OCI-M1 (cell line): ENCODE results near the gene SLC2A9.
A peak's percentile ranks its signal among the peaks of the same experiment; 100 is the strongest.
"Not testable (repeated sequence)": the region's sequence is repeated elsewhere in the genome, so short reads cannot be mapped to it uniquely, and the experiment has no call there.

Experiments used
- DNase-seq: peaks from one replicate; lab custom pipeline; 2025; lab: John Stamatoyannopoulos, UW

Gene SLC2A9

GRCh38 chr4:9927341-9928007 lies 93.8 kb downstream of the SLC2A9 start:
- DNase-seq, result peak; percentile 63

- no peak for DNase-seq
These were observed 94.7 kb downstream of the SLC2A9 start for GRCh38 chr4:9926586-9926985.

GRCh38 chr4:9925750-9926439 lies 95.4 kb downstream of the SLC2A9 start:
- DNase-seq, result peak; percentile 74

- peak; percentile 23 for DNase-seq
These were observed 96.5 kb downstream of the SLC2A9 start for GRCh38 chr4:9924750-9925149.

- no peak for DNase-seq
These were observed 98.0 kb downstream of the SLC2A9 start for GRCh38 chr4:9923195-9923812.

- no peak for DNase-seq
These were observed 100.0 kb downstream of the SLC2A9 start for GRCh38 chr4:9921326-9921725.

DNA sequence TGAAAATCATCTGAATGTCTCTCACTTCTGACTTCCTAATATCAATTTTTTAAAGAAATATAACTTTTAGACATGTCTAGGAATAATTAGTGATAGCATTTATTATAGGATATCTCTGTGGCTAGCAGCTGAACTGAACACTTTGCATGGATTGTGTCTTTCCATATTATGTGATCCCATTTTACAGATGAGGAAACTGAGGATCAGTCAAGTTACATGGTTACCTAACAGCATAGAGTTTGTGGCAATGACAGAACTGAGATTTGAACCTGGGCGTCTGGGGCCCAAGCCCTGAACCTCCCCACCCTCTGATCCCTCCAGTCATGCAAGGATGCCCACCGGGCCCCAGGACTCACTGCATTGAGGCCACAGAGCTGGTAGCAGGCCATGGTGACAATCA lies 101.3 kb downstream of the SLC2A9 start:
- no peak for DNase-seq

DNA sequence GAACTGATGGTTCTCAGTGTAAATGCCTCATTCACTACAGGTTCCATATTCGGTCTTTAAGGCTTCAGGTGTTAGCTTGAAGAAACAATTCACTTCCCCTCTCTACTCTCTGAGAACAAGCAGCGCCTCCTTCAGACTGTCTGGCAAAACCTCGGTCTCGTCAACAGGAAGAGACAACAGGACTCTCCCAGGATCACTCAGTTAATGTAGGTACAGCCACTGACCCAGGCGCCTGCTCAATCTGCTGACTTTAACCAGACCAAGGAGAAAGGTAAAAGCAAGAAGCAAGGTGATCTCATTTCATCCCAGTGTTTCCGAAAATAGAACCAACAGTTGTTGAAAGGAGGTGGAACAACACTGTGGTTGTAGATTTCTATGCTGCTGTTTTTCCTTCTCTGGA lies 102.2 kb downstream of the SLC2A9 start:
- no peak for DNase-seq

- DNase-seq, result no peak
These were observed 102.8 kb downstream of the SLC2A9 start for GRCh38 chr4:9918484-9918883.

DNA sequence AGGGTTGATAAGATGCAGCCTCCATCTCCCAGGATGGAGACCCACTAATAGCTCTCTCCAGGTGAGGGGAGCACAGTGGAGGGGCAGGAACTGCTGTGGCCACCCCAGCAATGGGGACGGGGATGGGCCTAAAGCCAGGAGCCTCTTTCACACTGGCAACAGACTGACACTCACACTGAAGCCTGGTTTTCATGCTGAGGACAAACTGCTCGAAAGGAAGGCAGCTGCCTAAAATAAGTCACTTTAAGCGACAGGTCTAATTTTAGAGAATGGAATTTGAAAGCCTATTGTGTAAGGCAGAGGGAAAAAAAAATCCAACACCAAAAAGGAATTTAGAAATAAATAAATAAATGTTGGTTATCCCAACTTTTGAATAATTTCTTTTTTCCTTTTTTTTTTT lies 104.4 kb downstream of the SLC2A9 start:
- DNase-seq, result no peak

- no peak for DNase-seq
These were observed 105.0 kb downstream of the SLC2A9 start for GRCh38 chr4:9916346-9916745.

- DNase-seq, result no peak
These were observed 107.5 kb downstream of the SLC2A9 start for GRCh38 chr4:9913846-9914245.

GRCh38 chr4:9906996-9907395 lies 114.3 kb downstream of the SLC2A9 start:
- no peak for DNase-seq

DNA sequence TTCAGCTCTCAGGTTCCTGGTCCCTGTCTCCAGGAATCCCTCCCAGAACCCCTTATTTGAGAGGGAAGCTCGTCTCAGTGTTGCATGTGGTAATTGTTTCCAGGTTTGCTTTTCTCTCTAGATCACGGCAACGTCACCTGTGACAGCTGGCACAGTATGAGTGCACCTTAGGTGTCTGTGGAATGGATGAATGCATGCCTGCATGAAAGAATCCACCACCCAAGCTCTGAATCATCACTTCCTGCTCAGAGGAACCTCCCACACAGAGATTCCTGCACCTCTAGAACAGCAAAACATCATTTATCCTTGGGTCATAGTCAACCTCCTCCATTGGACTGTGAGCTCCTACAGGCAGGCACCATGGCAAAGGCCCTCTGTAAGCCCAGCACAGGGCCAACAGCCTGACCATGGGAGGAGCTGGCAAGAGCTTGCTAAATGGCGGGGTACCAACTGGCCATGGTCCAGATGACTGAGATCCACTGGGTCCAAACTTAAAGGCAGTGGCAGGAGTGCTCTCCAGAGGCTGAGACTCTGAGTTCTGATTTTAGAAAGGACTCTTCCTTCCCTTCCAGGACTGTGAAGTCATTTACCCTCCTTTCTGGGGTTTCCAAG lies 116.2 kb downstream of the SLC2A9 start:
- no peak for DNase-seq

GRCh38 chr4:9903317-9903716 lies 118.0 kb downstream of the SLC2A9 start:
- DNase-seq, result no peak

GRCh38 chr4:9901257-9901656 lies 120.0 kb downstream of the SLC2A9 start:
- peak; percentile 23 for DNase-seq

GRCh38 chr4:9900633-9901032 lies 120.7 kb downstream of the SLC2A9 start:
- DNase-seq, result not testable (repeated sequence)

- no peak for DNase-seq
These were observed 121.8 kb downstream of the SLC2A9 start for GRCh38 chr4:9899306-9900055.

DNA sequence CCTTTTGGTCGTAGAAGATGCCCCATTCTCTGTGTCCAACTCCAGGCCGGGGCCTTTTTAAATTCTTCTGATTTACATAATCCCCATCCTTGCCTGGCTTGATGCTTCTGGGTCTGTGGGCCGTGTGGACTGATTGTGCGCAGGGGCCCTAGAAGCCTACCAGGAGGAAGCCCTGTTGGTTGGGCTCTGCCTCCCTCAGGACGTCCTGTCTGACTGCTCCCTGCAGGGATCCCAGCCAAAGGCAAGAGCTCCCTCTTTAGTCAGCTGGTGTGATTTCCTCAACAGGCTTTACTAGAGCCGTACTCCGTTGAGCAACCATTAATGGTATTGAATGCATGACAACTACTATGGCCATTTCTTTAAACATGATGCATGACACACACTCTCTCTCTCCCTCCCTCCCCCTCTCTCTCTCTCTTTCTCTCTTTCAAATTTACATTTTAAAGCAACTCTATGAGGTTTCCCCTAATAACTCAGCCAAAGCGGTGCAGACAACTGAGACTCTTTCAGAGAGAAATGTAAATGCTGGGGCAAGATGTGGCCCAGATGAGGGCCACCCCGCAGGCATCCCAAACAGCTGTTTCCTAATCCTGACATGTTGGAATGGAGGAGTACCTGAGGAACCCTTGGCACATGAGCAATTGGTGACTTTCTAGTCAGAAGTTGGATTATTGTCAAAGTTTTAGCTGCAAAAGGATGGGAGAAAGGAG lies 122.5 kb downstream of the SLC2A9 start:
- DNase-seq, result peak; percentile 52

DNA sequence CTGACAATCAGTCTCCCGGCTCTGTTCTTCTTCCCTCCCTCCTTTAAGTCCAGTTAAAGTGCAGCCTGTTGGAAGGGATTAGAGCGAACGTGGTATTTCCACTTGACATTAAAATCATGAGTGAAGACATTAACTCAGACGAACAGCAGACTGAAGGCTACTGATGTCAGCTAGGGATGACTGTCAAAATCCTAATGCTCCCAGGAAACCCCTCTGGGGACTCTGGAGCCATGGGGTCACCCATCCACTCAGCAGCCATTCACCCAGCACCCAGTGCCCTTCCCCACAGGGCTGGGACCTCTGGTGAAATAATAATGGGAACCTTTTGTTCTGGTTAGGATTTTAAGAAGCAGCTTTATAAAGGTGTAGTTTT lies 126.0 kb downstream of the SLC2A9 start:
- DNase-seq, result no peak

DNA sequence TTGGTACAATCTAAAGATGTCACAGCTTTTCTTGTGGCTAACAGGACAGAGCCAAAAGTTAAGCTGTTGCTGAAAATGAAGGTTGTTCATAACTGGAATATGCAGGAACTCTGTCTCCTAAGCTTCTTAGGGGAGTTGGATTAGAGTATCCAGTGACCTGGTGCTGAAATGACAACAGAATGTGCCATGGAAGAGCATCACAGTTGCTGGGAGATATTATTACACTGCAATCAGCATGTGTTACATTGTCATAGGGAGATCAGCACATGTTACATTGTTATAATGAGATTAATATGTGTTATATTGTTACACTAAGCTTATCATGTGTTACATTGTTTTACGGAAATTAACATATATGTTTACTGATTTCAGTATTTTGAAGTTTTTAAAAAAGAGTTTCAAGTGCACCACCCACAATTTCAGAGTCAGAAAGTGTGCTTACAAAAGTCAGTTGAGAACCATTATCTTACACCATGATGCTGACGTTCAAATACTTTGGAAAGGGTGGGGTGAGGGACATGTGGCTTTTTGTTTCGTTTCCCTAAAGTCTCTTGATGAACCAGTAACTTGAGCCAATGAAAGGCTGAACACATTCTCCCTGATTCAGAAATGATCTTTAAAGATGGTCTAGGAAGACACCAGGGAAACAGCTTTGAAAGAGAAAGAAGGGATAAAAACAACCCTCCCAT lies 126.5 kb downstream of the SLC2A9 start:
- DNase-seq, result peak; percentile 22
